GM23338 (cell line): Measurements from ENCODE around the gene ST3GAL6. TPM values are rescaled to one million over a fixed set of nuclear protein-coding genes. Genes with fewer than 3 reads are reported as not detected.

Experiments
- ATAC-seq: fragments of 200-7000 bp; cut with Tn5 transposase; 3 replicates; pipeline ENCODE4 v1.9.1; 2020
- DNase-seq: peaks from one replicate; pipeline ENCODE4 v3.0.0-alpha.2; 2015; ENCODE audit warnings: low spot score
- H2AFZ ChIP-seq: fragments of 200-600 bp; sonication (generic); 2 replicates; pipeline ENCODE4 v1.8.0; 2016; ENCODE audit warnings: antibody characterized with exemption, mild to moderate bottlenecking, moderate library complexity
- H3F3A ChIP-seq: fragments of 200-600 bp; sonication (generic); replicated peaks from 2 replicates; pipeline ENCODE4 v1.8.0; 2017; ENCODE audit warnings: antibody characterized with exemption, mixed run types, low read depth
- H3K27ac ChIP-seq: fragments of 200-600 bp; sonication (generic); 2 replicates; pipeline ENCODE4 v1.6.1; 2016; ENCODE audit warnings: low read depth
- H3K27me3 ChIP-seq: fragments of 200-600 bp; sonication (generic); 2 replicates; pipeline ENCODE4 v1.8.0; 2016; ENCODE audit warnings: mild to moderate bottlenecking, mixed run types, moderate library complexity; ENCODE audit not compliant: insufficient read depth
- H3K36me3 ChIP-seq: fragments of 200-600 bp; sonication (generic); 2 replicates; pipeline ENCODE4 v1.8.0; 2016; ENCODE audit warnings: mild to moderate bottlenecking; ENCODE audit not compliant: insufficient read depth
- H3K4me1 ChIP-seq: fragments of 200-600 bp; sonication (generic); 2 replicates; pipeline ENCODE4 v1.8.0; 2016; ENCODE audit warnings: mild to moderate bottlenecking, moderate library complexity; ENCODE audit not compliant: insufficient read depth
- H3K4me2 ChIP-seq: fragments of 200-600 bp; sonication (generic); 2 replicates; pipeline ENCODE4 v1.7.1; 2017; ENCODE audit warnings: mixed run types
- H3K4me3 ChIP-seq: fragments of 200-600 bp; sonication (generic); 2 replicates; pipeline ENCODE4 v1.6.1; 2016; ENCODE audit warnings: mixed run types
- H3K79me2 ChIP-seq: fragments of 200-600 bp; sonication (generic); replicated peaks from 2 replicates; pipeline ENCODE4 v1.8.0; 2017; ENCODE audit warnings: mild to moderate bottlenecking; ENCODE audit not compliant: insufficient read depth
- H3K9me2 ChIP-seq: fragments of 200-600 bp; sonication (generic); 2 replicates; pipeline ENCODE4 v1.8.0; 2017; ENCODE audit not compliant: insufficient read depth
- H4K20me1 ChIP-seq: fragments of 200-600 bp; sonication (generic); replicated peaks from 2 replicates; pipeline ENCODE4 v1.8.0; 2017; ENCODE audit warnings: mild to moderate bottlenecking; ENCODE audit not compliant: insufficient read depth
- H3K27ac Mint-ChIP-seq: 2 replicates; pipeline ENCODE4 v1.8.0; 2020; ENCODE audit warnings: inconsistent platforms, mild to moderate bottlenecking, moderate library complexity, mixed read lengths
- H3K27me3 Mint-ChIP-seq: 3 replicates; pipeline ENCODE4 v1.8.0; 2022; ENCODE audit warnings: low read depth, mild to moderate bottlenecking, moderate library complexity, mixed read lengths, inconsistent platforms; ENCODE audit not compliant: insufficient read depth, poor library complexity
- H3K36me3 Mint-ChIP-seq: 3 replicates; pipeline ENCODE4 v1.8.0; 2021; ENCODE audit warnings: low read depth, mild to moderate bottlenecking, inconsistent platforms, moderate library complexity, mixed read lengths
- H3K4me1 Mint-ChIP-seq: 3 replicates; pipeline ENCODE4 v1.8.0; 2020; ENCODE audit warnings: mild to moderate bottlenecking, inconsistent platforms, mixed read lengths
- H3K4me3 Mint-ChIP-seq: 3 replicates; pipeline ENCODE4 v1.8.0; 2021; ENCODE audit warnings: moderate library complexity, mild to moderate bottlenecking, inconsistent platforms, mixed read lengths
- H3K9me3 Mint-ChIP-seq: 3 replicates; pipeline ENCODE4 v1.8.0; 2020; ENCODE audit warnings: moderate library complexity, mild to moderate bottlenecking, inconsistent platforms, mixed read lengths
- CREB1 ChIP-seq: fragments of 250-450 bp; sonication (Bioruptor Pico); IDR thresholded peaks from 2 replicates; pipeline ENCODE4 v1.5.0; 2020; ENCODE audit warnings: low read depth, mild to moderate bottlenecking, moderate library complexity
- CTCF ChIP-seq, 2 experiments: fragments of 200-600 bp in 1 of 2; sonication (generic) in 1 of 2; conservative IDR thresholded peaks; 2 replicates each; pipeline versions ENCODE4 v1.5.1 to v1.6.1; 2016 to 2017; ENCODE audit warnings: antibody characterized with exemption in 2 of 2, low read depth in 2 of 2, mild to moderate bottlenecking in 2 of 2, moderate library complexity in 1 of 2
- EZH2 ChIP-seq: fragments of 200-600 bp; sonication (generic); IDR thresholded peaks from one replicate; pipeline ENCODE4 v1.8.0; 2017; ENCODE audit warnings: antibody characterized with exemption, mild to moderate bottlenecking, low read depth; ENCODE audit not compliant: unreplicated experiment
- EZH2phosphoT487 ChIP-seq: fragments of 200-600 bp; sonication (generic); IDR thresholded peaks from one replicate; pipeline ENCODE4 v1.8.1; 2018; ENCODE audit warnings: antibody characterized with exemption; ENCODE audit not compliant: unreplicated experiment
- JUNB ChIP-seq: IDR thresholded peaks from one replicate; pipeline ENCODE4 v1.6.1; 2016; ENCODE audit warnings: antibody characterized with exemption; ENCODE audit not compliant: unreplicated experiment
- NANOG ChIP-seq: IDR thresholded peaks from 2 replicates; pipeline ENCODE4 v1.6.1; 2016; ENCODE audit warnings: antibody characterized with exemption, borderline replicate concordance
- POLR2AphosphoS5 ChIP-seq: IDR thresholded peaks from 2 replicates; pipeline ENCODE4 v1.6.1; 2016; ENCODE audit warnings: antibody characterized with exemption, low read depth
- STAT1 ChIP-seq: IDR thresholded peaks from one replicate; pipeline ENCODE4 v1.6.1; 2016; ENCODE audit warnings: antibody characterized with exemption; ENCODE audit not compliant: unreplicated experiment
- ZNF114 ChIP-seq: fragments of 250-450 bp; sonication (Bioruptor Pico); IDR thresholded peaks from 2 replicates; pipeline ENCODE4 v1.5.0; 2020; ENCODE audit warnings: mild to moderate bottlenecking, moderate library complexity
- ZNF331 ChIP-seq: fragments of 250-450 bp; sonication (Bioruptor Pico); IDR thresholded peaks from 2 replicates; pipeline ENCODE4 v1.5.0; 2020; ENCODE audit warnings: low read depth, mild to moderate bottlenecking, moderate library complexity
- polyA plus RNA-seq: library from polyadenylated mRNA; unstranded; fragments of >200 nt; fragmentation: Nextera tagmentation; extraction: Ambion mirVana; gene quantifications from 2 replicates; pipeline ENCODE4 v1.2.1, GENCODE V29; 2016
- total RNA-seq: library from RNA; depleted of rRNA; stranded (reverse); fragments of >200 nt; shearing (Covaris generic); gene quantifications from 2 replicates; pipeline ENCODE4 v1.2.3, GENCODE V29; 2014
- TF ChIP-seq, protein P1 (sequence below): IDR thresholded peaks from 2 replicates; pipeline ENCODE4 v1.6.1; 2016; ENCODE audit warnings: antibody characterized with exemption
- TF ChIP-seq, protein P2 (sequence below): IDR thresholded peaks from one replicate; pipeline ENCODE4 v1.6.1; 2018; ENCODE audit warnings: antibody characterized with exemption; ENCODE audit not compliant: unreplicated experiment

The ST3GAL6 gene
- total and polyA plus RNA-seq, 2 experiments from 2014 or later = 4.7 to 8.1 TPM

DNA sequence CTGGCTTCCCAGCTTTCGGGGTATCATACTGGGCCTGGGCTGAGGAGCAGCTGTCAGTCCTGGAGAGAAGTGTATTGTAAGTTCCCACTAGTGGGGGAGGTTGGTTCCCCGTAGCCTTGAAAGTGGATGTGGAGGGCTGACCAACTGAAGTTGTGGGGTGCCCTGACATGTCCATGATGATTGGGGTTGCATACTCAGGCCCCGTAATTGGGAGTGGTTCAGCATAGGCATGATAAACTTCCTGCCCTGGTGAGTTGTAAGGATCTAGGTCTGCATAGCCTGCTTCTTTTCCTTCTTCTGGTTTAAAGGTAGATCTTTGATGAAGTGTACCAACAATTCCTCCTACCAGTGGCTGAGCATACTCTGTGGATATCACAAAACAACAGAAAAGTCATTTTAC, 36.3 kb downstream of the ST3GAL6 start:
- Mint-ChIP-seq H3K27me3 (no peaks in the 10 kb centered on the region), H3K36me3 (peaks cover 33% of the 10 kb centered on the region), H3K4me1 (no peaks in the 10 kb centered on the region), H3K9me3 (no peaks in the 10 kb centered on the region; the same call in 1 of the 3 replicates), H3K4me3 (no peak overlapping the region), H3K27ac (no peak overlapping the region)
- Histone ChIP-seq H3F3A (no peaks in the 10 kb centered on the region), H2AFZ (no peak overlapping the region), H3K4me1 (no peaks in the 10 kb centered on the region), H4K20me1 (no peaks in the 10 kb centered on the region), H3K27me3 (no peaks in the 10 kb centered on the region), H3K4me3 (no peak overlapping the region), H3K4me2 (no peak overlapping the region), H3K9me2 (no peaks in the 10 kb centered on the region), H3K36me3 (peaks cover 12% of the 10 kb centered on the region; the same call in 1 of the 2 replicates), H3K79me2 (no peaks in the 10 kb centered on the region), H3K27ac (no peak overlapping the region)
- ATAC-seq (no peak), DNase-seq (no peak)
- no peak for TF ChIP-seq CTCF (conservative IDR thresholded peaks at IDR 0.05; ENCODE audit: low read depth in 2 of 2)
- TF ChIP-seq NANOG = no peak
- no peak for TF ChIP-seq EZH2
- no peak for TF ChIP-seq ZNF114 (CRISPR knock-in tag)
- no peak for TF ChIP-seq CREB1 (CRISPR knock-in tag)
- TF ChIP-seq STAT1 = no peak

GRCh38 chr3:98800401-98800800, 37.3 kb downstream of the ST3GAL6 start:
- H3K4me3 Mint-ChIP-seq = no peak overlapping the region
- no peak overlapping the region for H3K4me3 ChIP-seq
- no peaks in the 10 kb centered on the region for H3K79me2 ChIP-seq
- no peak overlapping the region for H3K27ac Mint-ChIP-seq
- no peak overlapping the region for H3K4me2 ChIP-seq
- ATAC-seq (no peak), DNase-seq (no peak)
- no peak overlapping the region for H2AFZ ChIP-seq
- H3K36me3 ChIP-seq = peaks cover 21% of the 10 kb centered on the region; the same call in 1 of the 2 replicates
- H3K4me1 ChIP-seq = no peaks in the 10 kb centered on the region
- H3F3A ChIP-seq = no peaks in the 10 kb centered on the region
- H3K9me3 Mint-ChIP-seq = no peaks in the 10 kb centered on the region; the same call in 1 of the 3 replicates
- H3K36me3 Mint-ChIP-seq = peaks cover 40% of the 10 kb centered on the region
- no peaks in the 10 kb centered on the region for H3K27me3 ChIP-seq
- no peaks in the 10 kb centered on the region for H4K20me1 ChIP-seq
- H3K9me2 ChIP-seq = no peaks in the 10 kb centered on the region
- no peak overlapping the region for H3K27ac ChIP-seq
- no peaks in the 10 kb centered on the region for H3K27me3 Mint-ChIP-seq
- H3K4me1 Mint-ChIP-seq = no peaks in the 10 kb centered on the region
- TF ChIP-seq EZH2 = no peak
- no peak for TF ChIP-seq POLR2AphosphoS5
- TF ChIP-seq, protein P1, sequence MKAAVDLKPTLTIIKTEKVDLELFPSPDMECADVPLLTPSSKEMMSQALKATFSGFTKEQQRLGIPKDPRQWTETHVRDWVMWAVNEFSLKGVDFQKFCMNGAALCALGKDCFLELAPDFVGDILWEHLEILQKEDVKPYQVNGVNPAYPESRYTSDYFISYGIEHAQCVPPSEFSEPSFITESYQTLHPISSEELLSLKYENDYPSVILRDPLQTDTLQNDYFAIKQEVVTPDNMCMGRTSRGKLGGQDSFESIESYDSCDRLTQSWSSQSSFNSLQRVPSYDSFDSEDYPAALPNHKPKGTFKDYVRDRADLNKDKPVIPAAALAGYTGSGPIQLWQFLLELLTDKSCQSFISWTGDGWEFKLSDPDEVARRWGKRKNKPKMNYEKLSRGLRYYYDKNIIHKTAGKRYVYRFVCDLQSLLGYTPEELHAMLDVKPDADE = no peak
- TF ChIP-seq CTCF (conservative IDR thresholded peaks at IDR 0.05; ENCODE audit: low read depth in 2 of 2) = no peak
- no peak for TF ChIP-seq STAT1
- TF ChIP-seq ZNF331 (CRISPR knock-in tag) = no peak
- no peak for TF ChIP-seq NANOG
- TF ChIP-seq JUNB = no peak
- TF ChIP-seq, protein P2, sequence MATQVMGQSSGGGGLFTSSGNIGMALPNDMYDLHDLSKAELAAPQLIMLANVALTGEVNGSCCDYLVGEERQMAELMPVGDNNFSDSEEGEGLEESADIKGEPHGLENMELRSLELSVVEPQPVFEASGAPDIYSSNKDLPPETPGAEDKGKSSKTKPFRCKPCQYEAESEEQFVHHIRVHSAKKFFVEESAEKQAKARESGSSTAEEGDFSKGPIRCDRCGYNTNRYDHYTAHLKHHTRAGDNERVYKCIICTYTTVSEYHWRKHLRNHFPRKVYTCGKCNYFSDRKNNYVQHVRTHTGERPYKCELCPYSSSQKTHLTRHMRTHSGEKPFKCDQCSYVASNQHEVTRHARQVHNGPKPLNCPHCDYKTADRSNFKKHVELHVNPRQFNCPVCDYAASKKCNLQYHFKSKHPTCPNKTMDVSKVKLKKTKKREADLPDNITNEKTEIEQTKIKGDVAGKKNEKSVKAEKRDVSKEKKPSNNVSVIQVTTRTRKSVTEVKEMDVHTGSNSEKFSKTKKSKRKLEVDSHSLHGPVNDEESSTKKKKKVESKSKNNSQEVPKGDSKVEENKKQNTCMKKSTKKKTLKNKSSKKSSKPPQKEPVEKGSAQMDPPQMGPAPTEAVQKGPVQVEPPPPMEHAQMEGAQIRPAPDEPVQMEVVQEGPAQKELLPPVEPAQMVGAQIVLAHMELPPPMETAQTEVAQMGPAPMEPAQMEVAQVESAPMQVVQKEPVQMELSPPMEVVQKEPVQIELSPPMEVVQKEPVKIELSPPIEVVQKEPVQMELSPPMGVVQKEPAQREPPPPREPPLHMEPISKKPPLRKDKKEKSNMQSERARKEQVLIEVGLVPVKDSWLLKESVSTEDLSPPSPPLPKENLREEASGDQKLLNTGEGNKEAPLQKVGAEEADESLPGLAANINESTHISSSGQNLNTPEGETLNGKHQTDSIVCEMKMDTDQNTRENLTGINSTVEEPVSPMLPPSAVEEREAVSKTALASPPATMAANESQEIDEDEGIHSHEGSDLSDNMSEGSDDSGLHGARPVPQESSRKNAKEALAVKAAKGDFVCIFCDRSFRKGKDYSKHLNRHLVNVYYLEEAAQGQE = no peak
- TF ChIP-seq EZH2phosphoT487 = no peak
- TF ChIP-seq ZNF114 (CRISPR knock-in tag) = no peak
